IMR-90 (cell line): ENCODE data around the gene PLA2G2C. TPM values are rescaled to one million over a fixed set of nuclear protein-coding genes. Genes with fewer than 3 reads are reported as not detected.

Source experiments
- ATAC-seq: fragments of 200-7000 bp; cut with Tn5 transposase; 2 replicates; pipeline ENCODE4 v1.9.1; 2020; ENCODE audit warnings: low read depth, mild to moderate bottlenecking, moderate library complexity
- BruUV-seq: library from RNA; stranded (reverse); fragments of 400-500 nt; replicated peaks from 2 replicates; lab custom pipeline; 2021; lab: Mats Ljungman, UMichigan
- CTCF ChIA-PET: fragments of 300-600 bp; formaldehyde crosslinking; extraction: SDS; loops from one replicate; lab custom pipeline; 2021; ENCODE audit warnings: antibody characterized with exemption; lab: Yijun Ruan, JAX
- POLR2A ChIA-PET: fragments of 300-600 bp; sonication (Branson Sonifier 250); formaldehyde crosslinking; loops from one replicate; lab custom pipeline; 2022; ENCODE audit warnings: antibody characterized with exemption; ENCODE audit not compliant: unreplicated experiment; lab: Charles Lee
- DNase-seq: peaks from one replicate; pipeline ENCODE4 v3.0.0; 2013
- H2AFZ ChIP-seq: replicated peaks from 2 replicates; pipeline ENCODE3; 2013; ENCODE audit warnings: low read length, mild to moderate bottlenecking; ENCODE audit not compliant: poor library complexity
- H2AK5ac ChIP-seq: 2 replicates; pipeline ENCODE4 v1.6.1; 2013; ENCODE audit warnings: low read depth, low read length, inconsistent platforms
- H2AK9ac ChIP-seq: replicated peaks from 2 replicates; pipeline ENCODE3; 2013; ENCODE audit warnings: mild to moderate bottlenecking, low read depth, low read length, moderate library complexity; ENCODE audit not compliant: poor library complexity
- H2BK120ac ChIP-seq: 2 replicates; pipeline ENCODE4 v1.6.1; 2013; ENCODE audit warnings: low read depth, low read length, inconsistent platforms
- H2BK15ac ChIP-seq: 3 replicates; pipeline ENCODE4 v1.6.1; 2013; ENCODE audit warnings: low read depth, low read length, inconsistent platforms
- H2BK20ac ChIP-seq: 2 replicates; pipeline ENCODE4 v1.6.1; 2013; ENCODE audit warnings: low read depth, mild to moderate bottlenecking, inconsistent platforms, low read length, moderate library complexity
- H2BK5ac ChIP-seq: 2 replicates; pipeline ENCODE4 v1.6.1; 2013; ENCODE audit warnings: mild to moderate bottlenecking, low read depth, low read length, inconsistent platforms; ENCODE audit not compliant: poor library complexity, severe bottlenecking
- H3K14ac ChIP-seq: replicated peaks from 2 replicates; pipeline ENCODE4 v1.6.1; 2013; ENCODE audit warnings: low read depth, low read length, inconsistent platforms
- H3K18ac ChIP-seq: 2 replicates; pipeline ENCODE4 v1.6.1; 2013; ENCODE audit warnings: low read depth, low read length, control low read depth
- H3K23ac ChIP-seq: 2 replicates; pipeline ENCODE4 v1.6.1; 2013; ENCODE audit warnings: low read depth, low read length, inconsistent platforms
- H3K27ac ChIP-seq: 2 replicates; pipeline ENCODE4 v1.5.1; 2013; ENCODE audit warnings: mild to moderate bottlenecking, control low read depth, low read length; ENCODE audit not compliant: insufficient read depth
- H3K27me3 ChIP-seq: 2 replicates; pipeline ENCODE4 v1.6.1; 2013; ENCODE audit warnings: low read length; ENCODE audit not compliant: control insufficient read depth, insufficient read depth
- H3K36me3 ChIP-seq: 2 replicates; pipeline ENCODE4 v1.6.1; 2013; ENCODE audit warnings: low read length, mixed read lengths; ENCODE audit not compliant: control insufficient read depth, insufficient read depth
- H3K4ac ChIP-seq: 2 replicates; pipeline ENCODE4 v1.6.1; 2013; ENCODE audit warnings: low read depth, low read length, inconsistent platforms
- H3K4me1 ChIP-seq: 2 replicates; pipeline ENCODE4 v1.6.1; 2013; ENCODE audit warnings: low read length, mixed read lengths; ENCODE audit not compliant: control insufficient read depth, insufficient read depth
- H3K4me2 ChIP-seq: 2 replicates; pipeline ENCODE4 v1.6.1; 2013; ENCODE audit warnings: low read depth, mild to moderate bottlenecking, control low read depth, low read length, moderate library complexity
- H3K4me3 ChIP-seq: 2 replicates; pipeline ENCODE4 v1.5.1; 2013; ENCODE audit warnings: low read depth, mild to moderate bottlenecking, control low read depth, low read length, moderate library complexity; ENCODE audit not compliant: insufficient read depth
- H3K56ac ChIP-seq: 2 replicates; pipeline ENCODE4 v1.6.1; 2013; ENCODE audit warnings: low read length, inconsistent platforms; ENCODE audit not compliant: insufficient read depth; ENCODE audit errors: extremely low read depth
- H3K79me1 ChIP-seq, 2 experiments: 2 replicates each; pipeline ENCODE4 v1.6.1; 2013; ENCODE audit warnings: low read length in 2 of 2, inconsistent platforms in 1 of 2, low read depth in 1 of 2
- H3K9ac ChIP-seq: 2 replicates; pipeline ENCODE4 v1.6.1; 2013; ENCODE audit warnings: low read depth, low read length, control low read depth
- H3K9me1 ChIP-seq: 2 replicates; pipeline ENCODE4 v1.6.1; 2013; ENCODE audit warnings: low read length, inconsistent platforms; ENCODE audit not compliant: insufficient read depth
- H3K9me3 ChIP-seq: 2 replicates; pipeline ENCODE4 v1.6.1; 2013; ENCODE audit warnings: low read length; ENCODE audit not compliant: control insufficient read depth, insufficient read depth
- H4K20me1 ChIP-seq: 2 replicates; pipeline ENCODE4 v1.6.1; 2013; ENCODE audit warnings: low read length, inconsistent platforms; ENCODE audit not compliant: insufficient read depth
- H4K5ac ChIP-seq: 2 replicates; pipeline ENCODE4 v1.6.1; 2013; ENCODE audit warnings: mild to moderate bottlenecking, low read depth, low read length, control low read depth
- H4K8ac ChIP-seq, 2 experiments: 2 replicates each; pipeline ENCODE4 v1.6.1; 2013; ENCODE audit warnings: low read depth in 2 of 2, low read length in 2 of 2, control low read depth in 1 of 2, inconsistent platforms in 1 of 2
- H4K91ac ChIP-seq: 2 replicates; pipeline ENCODE4 v1.6.1; 2013; ENCODE audit warnings: low read depth, low read length, inconsistent platforms; ENCODE audit not compliant: insufficient read depth
- BHLHE40 ChIP-seq: fragments of 150-350 bp; IDR thresholded peaks from 2 replicates; pipeline ENCODE4 v1.6.1; 2016; ENCODE audit warnings: mild to moderate bottlenecking, low read depth, low read length
- CHD1 ChIP-seq: IDR thresholded peaks from 2 replicates; pipeline ENCODE4 v1.6.1; 2012; ENCODE audit warnings: low read depth, low read length, improper control_type of control experiment
- FOS ChIP-seq: fragments of 150-350 bp; IDR thresholded peaks from 2 replicates; pipeline ENCODE4 v1.6.1; 2016; ENCODE audit warnings: low read depth, low read length
- MXI1 ChIP-seq: IDR thresholded peaks from 2 replicates; pipeline ENCODE4 v1.6.1; 2012; ENCODE audit warnings: low read depth, mild to moderate bottlenecking, low read length, moderate library complexity, borderline replicate concordance
- RAD21 ChIP-seq: IDR thresholded peaks from 2 replicates; pipeline ENCODE4 v1.6.1; 2012; ENCODE audit warnings: low read length, improper control_type of control experiment
- RCOR1 ChIP-seq: IDR thresholded peaks from 2 replicates; pipeline ENCODE4 v1.6.1; 2012; ENCODE audit warnings: mild to moderate bottlenecking, low read length, improper control_type of control experiment; ENCODE audit not compliant: insufficient replicate concordance
- SMC3 ChIP-seq: fragments of 150-350 bp; IDR thresholded peaks from 2 replicates; pipeline ENCODE4 v1.6.1; 2016; ENCODE audit warnings: low read depth, mild to moderate bottlenecking, antibody characterized with exemption, low read length, moderate library complexity
- WGBS, 2 experiments: methylation state at CpG; one replicate each; pipeline versions ENCODE4 v1.1.5 to v1.1.7; 2013; ENCODE audit warnings: missing lambda C conversion rate in 2 of 2; ENCODE audit not compliant: insufficient read length in 1 of 2; ENCODE audit errors: extremely low coverage in 2 of 2; 5-methylcytosine and 5-hydroxymethylcytosine counted together
- dilution Hi-C: fragments of 300-500 bp; cut with HindIII; formaldehyde crosslinking; loops from one replicate; pipeline ENCODE4 v1.14.3; 2018; ENCODE audit warnings: low sequenced_read_pairs; ENCODE audit not compliant: unreplicated experiment
- in situ Hi-C: fragments of 300-500 bp; cut with MboI; formaldehyde crosslinking; loops from 3 replicates; pipeline ENCODE4 v1.14.3; 2019; ENCODE audit warnings: low sequenced_read_pairs, inconsistent platforms, mixed read lengths
- intact Hi-C: fragments of 100-400 bp; cut with micrococcal nuclease; formaldehyde crosslinking; loops from 2 replicates; pipeline ENCODE4 v1.10.0; 2022
- polyA plus RNA-seq, 3 experiments: library from polyadenylated mRNA; depleted of rRNA; stranded (reverse); fragments of >200 nt; gene quantifications; 2 replicates each; pipeline ENCODE4 v1.2.3, GENCODE V29; 2012; ENCODE audit warnings: low replicate concordance in 1 of 3
- total RNA-seq: library from RNA; depleted of rRNA; stranded (reverse); fragments of >200 nt; gene quantifications from 2 replicates; pipeline ENCODE4 v1.2.3, GENCODE V29; 2012
- TF ChIP-seq, protein P1 (sequence below): fragments of 150-350 bp; IDR thresholded peaks from 2 replicates; pipeline ENCODE4 v1.6.1; 2016; ENCODE audit warnings: low read depth, mild to moderate bottlenecking, low read length, moderate library complexity, borderline replicate concordance
- TF ChIP-seq, protein P2 (sequence below): conservative IDR thresholded peaks from 2 replicates; pipeline ENCODE4 v1.5.1; 2012; ENCODE audit warnings: mild to moderate bottlenecking, low read depth, low read length, improper control_type of control experiment

Gene PLA2G2C
- total and polyA plus RNA-seq, 2 of the 4 experiments (the other 2 are of a cell fraction) = not detected

- TF ChIP-seq, protein P1, sequence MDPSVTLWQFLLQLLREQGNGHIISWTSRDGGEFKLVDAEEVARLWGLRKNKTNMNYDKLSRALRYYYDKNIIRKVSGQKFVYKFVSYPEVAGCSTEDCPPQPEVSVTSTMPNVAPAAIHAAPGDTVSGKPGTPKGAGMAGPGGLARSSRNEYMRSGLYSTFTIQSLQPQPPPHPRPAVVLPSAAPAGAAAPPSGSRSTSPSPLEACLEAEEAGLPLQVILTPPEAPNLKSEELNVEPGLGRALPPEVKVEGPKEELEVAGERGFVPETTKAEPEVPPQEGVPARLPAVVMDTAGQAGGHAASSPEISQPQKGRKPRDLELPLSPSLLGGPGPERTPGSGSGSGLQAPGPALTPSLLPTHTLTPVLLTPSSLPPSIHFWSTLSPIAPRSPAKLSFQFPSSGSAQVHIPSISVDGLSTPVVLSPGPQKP = no peak
- no peak for TF ChIP-seq FOS
Observed at GRCh38 chr1:20233866-20234265, 47.5 kb upstream of the PLA2G2C start (continued).

DNA sequence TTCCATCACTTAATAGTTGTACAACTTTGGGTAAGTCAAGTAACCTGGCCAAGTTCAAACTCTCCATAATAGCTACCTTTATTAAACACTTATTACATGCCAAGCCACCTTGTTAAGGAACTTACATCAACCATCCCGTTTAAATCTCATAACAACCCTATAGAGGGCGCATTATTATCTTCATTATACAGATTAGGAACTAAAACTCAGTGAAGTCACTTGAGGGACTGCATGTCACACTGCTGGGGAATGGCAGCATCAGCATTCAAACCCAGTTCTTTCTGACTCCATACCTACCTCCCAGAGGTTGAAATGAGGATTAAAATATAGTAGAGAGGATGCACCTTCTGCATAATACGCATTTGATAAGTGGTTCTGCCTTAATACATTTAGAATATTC, 47.1 kb upstream of the PLA2G2C start:
- H4K5ac ChIP-seq = no peak overlapping the region
- CTCF ChIA-PET = interaction anchor here (0.6 to 1.5 kb wide), 4 partner anchors 8 to 856 kb away, joined by 3 to 5 read pairs (median 3); no protein-coding TSS in a partner anchor
- H3K4me3 ChIP-seq = no peak overlapping the region
- H3K14ac ChIP-seq = no peak overlapping the region
- H3K23ac ChIP-seq = no peak overlapping the region
- dilution Hi-C loops (no loop called here), intact Hi-C loops (loop anchor here (1.0 kb wide), 1 partner anchor 260 kb away; no protein-coding TSS in a partner anchor), in situ Hi-C loops (no loop called here)
- 0% methylated on average over 1 of the region's 3 CpGs; no CpG with 5 or more reads in 1 of the 2 experiments for whole genome bisulfite sequencing, 2 experiments
- H2AK5ac ChIP-seq = no peak overlapping the region
- no peak overlapping the region for H3K56ac ChIP-seq
- 0 out of 2 replicates have a peak, but pooled peaks cover 2% of the 10 kb centered on the region for H3K4me1 ChIP-seq
- H3K4me2 ChIP-seq = no peak overlapping the region
- no peaks in the 10 kb centered on the region for H3K9me3 ChIP-seq
- H2BK20ac ChIP-seq = no peak overlapping the region
- H3K27me3 ChIP-seq = peaks cover 32% of the 10 kb centered on the region
- TF ChIP-seq BHLHE40 (no peak), RCOR1 (no peak), MXI1 (no peak), CHD1 (no peak), RAD21 (peak; percentile 26), SMC3 (peak; percentile 17; the same call in 1 of the 2 replicates), FOS (no peak)
- TF ChIP-seq, protein P1 = no peak
- TF ChIP-seq, protein P2, sequence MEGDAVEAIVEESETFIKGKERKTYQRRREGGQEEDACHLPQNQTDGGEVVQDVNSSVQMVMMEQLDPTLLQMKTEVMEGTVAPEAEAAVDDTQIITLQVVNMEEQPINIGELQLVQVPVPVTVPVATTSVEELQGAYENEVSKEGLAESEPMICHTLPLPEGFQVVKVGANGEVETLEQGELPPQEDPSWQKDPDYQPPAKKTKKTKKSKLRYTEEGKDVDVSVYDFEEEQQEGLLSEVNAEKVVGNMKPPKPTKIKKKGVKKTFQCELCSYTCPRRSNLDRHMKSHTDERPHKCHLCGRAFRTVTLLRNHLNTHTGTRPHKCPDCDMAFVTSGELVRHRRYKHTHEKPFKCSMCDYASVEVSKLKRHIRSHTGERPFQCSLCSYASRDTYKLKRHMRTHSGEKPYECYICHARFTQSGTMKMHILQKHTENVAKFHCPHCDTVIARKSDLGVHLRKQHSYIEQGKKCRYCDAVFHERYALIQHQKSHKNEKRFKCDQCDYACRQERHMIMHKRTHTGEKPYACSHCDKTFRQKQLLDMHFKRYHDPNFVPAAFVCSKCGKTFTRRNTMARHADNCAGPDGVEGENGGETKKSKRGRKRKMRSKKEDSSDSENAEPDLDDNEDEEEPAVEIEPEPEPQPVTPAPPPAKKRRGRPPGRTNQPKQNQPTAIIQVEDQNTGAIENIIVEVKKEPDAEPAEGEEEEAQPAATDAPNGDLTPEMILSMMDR = peak; percentile 42
- no peaks in the 10 kb centered on the region for H4K20me1 ChIP-seq
- H3K4ac ChIP-seq = no peak overlapping the region
- H2BK120ac ChIP-seq = no peak overlapping the region
- no peak overlapping the region for H2AK9ac ChIP-seq
- no peak overlapping the region for H4K91ac ChIP-seq
- H3K27ac ChIP-seq = no peak overlapping the region
- no peaks in the 10 kb centered on the region for H3K9me1 ChIP-seq
- no peak overlapping the region for H2BK15ac ChIP-seq
- DNase-seq (peak; percentile 38), ATAC-seq (peak; percentile 77)
- no peaks in the 10 kb centered on the region for H3K36me3 ChIP-seq
- H3K9ac ChIP-seq = no peak overlapping the region
- POLR2A ChIA-PET = interaction anchor here (0.5 kb wide), 1 partner anchor 100 kb away, joined by 4 read pairs; no protein-coding TSS in a partner anchor
- no TSS peak for BruUV-seq
- no peak overlapping the region for H2AFZ ChIP-seq
- H3K79me1 ChIP-seq = no peaks in the 10 kb centered on the region
- no peak overlapping the region for H2BK5ac ChIP-seq
- H4K8ac ChIP-seq = no peak overlapping the region
- H3K18ac ChIP-seq = no peak overlapping the region
